HL-60 (cell line): ENCODE results near the gene STT3B.

Experiments used
- DNase-seq, 2 experiments: peaks; one replicate each; pipeline ENCODE4 v3.0.0-alpha.2; 2010 to 2020; ENCODE audit warnings: low read depth in 1 of 2, low spot score in 1 of 2
- H3K27ac ChIP-seq: fragments of 250-450 bp; sonication (Bioruptor Pico); replicated peaks from 2 replicates; pipeline ENCODE4 v1.5.1; 2020; ENCODE audit warnings: mild to moderate bottlenecking, moderate library complexity
- H3K27me3 ChIP-seq: fragments of 250-450 bp; sonication (Bioruptor Pico); 2 replicates; pipeline ENCODE4 v1.5.1; 2021; ENCODE audit warnings: mild to moderate bottlenecking, moderate library complexity; ENCODE audit not compliant: insufficient read depth, poor library complexity, severe bottlenecking
- H3K4me3 ChIP-seq: replicated peaks from 2 replicates; pipeline ENCODE4 v1.5.1; 2011; ENCODE audit warnings: mild to moderate bottlenecking, control low read depth, low read length; ENCODE audit not compliant: insufficient read depth
- GABPA ChIP-seq: IDR thresholded peaks from 2 replicates; pipeline ENCODE4 v1.6.1; 2012; ENCODE audit warnings: low read depth
- POLR2AphosphoS5 ChIP-seq: IDR thresholded peaks from 2 replicates; pipeline ENCODE4 v1.6.1; 2012; ENCODE audit warnings: low read depth
- SPI1 ChIP-seq: IDR thresholded peaks from 2 replicates; pipeline ENCODE4 v1.6.1; 2012; ENCODE audit warnings: low read depth, mild to moderate bottlenecking, borderline replicate concordance
- TF ChIP-seq, protein P1 (sequence below): IDR thresholded peaks from 2 replicates; pipeline ENCODE4 v1.6.1; 2012; ENCODE audit warnings: low read depth; ENCODE audit not compliant: insufficient replicate concordance
- TF ChIP-seq, protein P2 (sequence below): IDR thresholded peaks from one replicate; pipeline ENCODE4 v1.5.1; 2011; ENCODE audit warnings: low read length, control low read depth, inconsistent platforms; ENCODE audit not compliant: insufficient read depth

Gene STT3B

DNA sequence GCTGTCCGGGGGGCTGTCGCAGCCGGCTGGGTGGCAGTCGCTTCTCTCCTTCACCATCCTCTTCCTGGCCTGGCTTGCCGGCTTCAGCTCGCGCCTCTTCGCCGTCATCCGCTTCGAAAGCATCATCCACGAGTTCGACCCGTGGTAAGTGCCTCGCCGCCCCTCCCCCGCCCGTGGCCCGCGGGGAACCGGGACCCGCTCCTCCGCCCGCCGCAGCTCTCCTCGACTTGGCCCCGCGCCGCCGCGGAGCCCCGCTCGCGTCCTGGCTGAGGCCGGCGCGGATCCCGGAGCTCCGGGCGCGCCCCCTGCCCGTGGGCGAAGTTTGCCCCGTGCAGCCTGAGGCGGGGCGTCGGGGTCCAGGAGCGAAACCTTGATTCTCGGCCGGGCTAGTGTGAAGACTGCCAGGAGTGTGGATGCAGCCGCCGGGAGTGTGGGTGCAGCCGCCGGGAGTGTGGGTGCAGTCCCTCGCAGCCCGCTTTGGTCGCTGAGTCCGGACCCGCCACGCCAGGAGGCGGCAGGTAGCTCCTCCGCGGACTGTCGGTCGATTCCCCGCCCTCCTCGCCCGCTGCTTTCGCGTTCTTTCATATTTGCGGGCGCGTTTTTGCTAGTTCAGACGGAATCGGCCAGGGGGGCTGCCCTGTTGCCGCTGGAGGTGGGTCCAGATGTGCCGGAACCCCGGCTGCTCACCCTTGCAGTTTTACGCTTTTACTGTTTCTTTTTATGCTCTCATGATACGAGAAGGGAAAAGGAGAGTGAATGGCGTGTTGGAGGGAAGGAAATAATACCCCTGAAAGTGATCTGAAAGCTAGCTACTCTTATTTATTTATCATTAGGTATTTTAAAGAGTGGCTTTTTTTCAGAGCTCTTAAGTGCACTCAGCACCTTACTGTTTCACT lies 692 bp downstream of the STT3B start:
- no peaks in the 10 kb centered on the region for H3K27me3 ChIP-seq
- DNase-seq, result peak in 1 of 2 experiments; percentile 35
- H3K4me3 ChIP-seq, result peak overlapping the region; percentile 87
- TF ChIP-seq POLR2AphosphoS5 (no peak), SPI1 (no peak), GABPA (no peak)
- TF ChIP-seq, protein P1, sequence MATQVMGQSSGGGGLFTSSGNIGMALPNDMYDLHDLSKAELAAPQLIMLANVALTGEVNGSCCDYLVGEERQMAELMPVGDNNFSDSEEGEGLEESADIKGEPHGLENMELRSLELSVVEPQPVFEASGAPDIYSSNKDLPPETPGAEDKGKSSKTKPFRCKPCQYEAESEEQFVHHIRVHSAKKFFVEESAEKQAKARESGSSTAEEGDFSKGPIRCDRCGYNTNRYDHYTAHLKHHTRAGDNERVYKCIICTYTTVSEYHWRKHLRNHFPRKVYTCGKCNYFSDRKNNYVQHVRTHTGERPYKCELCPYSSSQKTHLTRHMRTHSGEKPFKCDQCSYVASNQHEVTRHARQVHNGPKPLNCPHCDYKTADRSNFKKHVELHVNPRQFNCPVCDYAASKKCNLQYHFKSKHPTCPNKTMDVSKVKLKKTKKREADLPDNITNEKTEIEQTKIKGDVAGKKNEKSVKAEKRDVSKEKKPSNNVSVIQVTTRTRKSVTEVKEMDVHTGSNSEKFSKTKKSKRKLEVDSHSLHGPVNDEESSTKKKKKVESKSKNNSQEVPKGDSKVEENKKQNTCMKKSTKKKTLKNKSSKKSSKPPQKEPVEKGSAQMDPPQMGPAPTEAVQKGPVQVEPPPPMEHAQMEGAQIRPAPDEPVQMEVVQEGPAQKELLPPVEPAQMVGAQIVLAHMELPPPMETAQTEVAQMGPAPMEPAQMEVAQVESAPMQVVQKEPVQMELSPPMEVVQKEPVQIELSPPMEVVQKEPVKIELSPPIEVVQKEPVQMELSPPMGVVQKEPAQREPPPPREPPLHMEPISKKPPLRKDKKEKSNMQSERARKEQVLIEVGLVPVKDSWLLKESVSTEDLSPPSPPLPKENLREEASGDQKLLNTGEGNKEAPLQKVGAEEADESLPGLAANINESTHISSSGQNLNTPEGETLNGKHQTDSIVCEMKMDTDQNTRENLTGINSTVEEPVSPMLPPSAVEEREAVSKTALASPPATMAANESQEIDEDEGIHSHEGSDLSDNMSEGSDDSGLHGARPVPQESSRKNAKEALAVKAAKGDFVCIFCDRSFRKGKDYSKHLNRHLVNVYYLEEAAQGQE, result no peak
- TF ChIP-seq, protein P2, sequence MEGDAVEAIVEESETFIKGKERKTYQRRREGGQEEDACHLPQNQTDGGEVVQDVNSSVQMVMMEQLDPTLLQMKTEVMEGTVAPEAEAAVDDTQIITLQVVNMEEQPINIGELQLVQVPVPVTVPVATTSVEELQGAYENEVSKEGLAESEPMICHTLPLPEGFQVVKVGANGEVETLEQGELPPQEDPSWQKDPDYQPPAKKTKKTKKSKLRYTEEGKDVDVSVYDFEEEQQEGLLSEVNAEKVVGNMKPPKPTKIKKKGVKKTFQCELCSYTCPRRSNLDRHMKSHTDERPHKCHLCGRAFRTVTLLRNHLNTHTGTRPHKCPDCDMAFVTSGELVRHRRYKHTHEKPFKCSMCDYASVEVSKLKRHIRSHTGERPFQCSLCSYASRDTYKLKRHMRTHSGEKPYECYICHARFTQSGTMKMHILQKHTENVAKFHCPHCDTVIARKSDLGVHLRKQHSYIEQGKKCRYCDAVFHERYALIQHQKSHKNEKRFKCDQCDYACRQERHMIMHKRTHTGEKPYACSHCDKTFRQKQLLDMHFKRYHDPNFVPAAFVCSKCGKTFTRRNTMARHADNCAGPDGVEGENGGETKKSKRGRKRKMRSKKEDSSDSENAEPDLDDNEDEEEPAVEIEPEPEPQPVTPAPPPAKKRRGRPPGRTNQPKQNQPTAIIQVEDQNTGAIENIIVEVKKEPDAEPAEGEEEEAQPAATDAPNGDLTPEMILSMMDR, result no peak
- H3K27ac ChIP-seq, result peak overlapping the region; percentile 100

DNA sequence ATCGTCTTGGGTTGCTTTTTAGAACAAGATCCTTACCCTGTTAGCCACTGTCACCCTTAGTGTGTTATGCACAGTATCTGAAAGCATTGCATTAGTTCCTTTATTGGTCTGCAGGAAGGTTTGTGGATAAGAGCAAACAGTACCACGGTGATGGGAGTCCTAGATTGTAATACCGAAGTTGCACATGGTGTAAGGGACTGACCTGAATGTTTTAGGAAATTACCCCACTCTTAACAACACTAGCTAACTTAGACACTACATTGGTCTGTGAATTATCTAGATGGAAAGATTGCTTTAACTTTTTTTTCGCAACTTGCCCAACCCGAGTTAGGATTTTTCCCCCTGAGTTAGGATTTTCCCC lies 1.3 kb downstream of the STT3B start:
- H3K27me3 ChIP-seq, result no peaks in the 10 kb centered on the region
- peak overlapping the region; percentile 100 for H3K27ac ChIP-seq
- TF ChIP-seq SPI1 (no peak), POLR2AphosphoS5 (no peak), GABPA (no peak)
- TF ChIP-seq, protein P2, result no peak
- TF ChIP-seq, protein P1, result no peak
- H3K4me3 ChIP-seq, result peak overlapping the region; percentile 87
- peak in 1 of 2 experiments; percentile 53 for DNase-seq

DNA sequence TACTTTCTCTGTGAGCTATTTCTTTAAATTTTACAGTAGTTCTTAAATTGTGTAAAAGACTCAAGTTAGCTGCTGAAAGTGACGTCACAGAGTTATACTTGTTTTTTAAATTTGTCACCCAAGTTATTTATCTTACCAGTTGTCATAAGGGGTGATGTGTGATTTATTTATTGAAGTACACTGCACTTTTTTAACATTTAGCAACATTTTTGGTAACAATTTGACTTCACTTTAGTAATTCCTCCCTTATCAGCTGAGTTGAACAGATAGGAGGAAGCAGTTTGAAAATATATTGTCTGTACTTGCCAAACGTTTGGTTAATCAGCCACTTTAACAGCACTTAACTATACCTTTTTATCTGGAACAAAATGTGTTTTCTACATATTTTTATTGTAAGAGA lies 3.8 kb downstream of the STT3B start:
- Histone ChIP-seq H3K27ac (no peak overlapping the region; the same call in 1 of the 2 replicates), H3K4me3 (peak overlapping the region; percentile 87; the same call in 1 of the 2 replicates), H3K27me3 (no peaks in the 10 kb centered on the region)
- DNase-seq, result no peak
- TF ChIP-seq, protein P1, result no peak
- TF ChIP-seq POLR2AphosphoS5 (no peak), SPI1 (no peak), GABPA (no peak)
- TF ChIP-seq, protein P2, result no peak
